Measurements from ENCODE around the gene GALNT1. TPM values are rescaled to one million over a fixed set of nuclear protein-coding genes. Genes with fewer than 3 reads are reported as not detected.

The GALNT1 gene
- total RNA-seq, 1 donor from 2014 or later: 47.8 TPM

DNA sequence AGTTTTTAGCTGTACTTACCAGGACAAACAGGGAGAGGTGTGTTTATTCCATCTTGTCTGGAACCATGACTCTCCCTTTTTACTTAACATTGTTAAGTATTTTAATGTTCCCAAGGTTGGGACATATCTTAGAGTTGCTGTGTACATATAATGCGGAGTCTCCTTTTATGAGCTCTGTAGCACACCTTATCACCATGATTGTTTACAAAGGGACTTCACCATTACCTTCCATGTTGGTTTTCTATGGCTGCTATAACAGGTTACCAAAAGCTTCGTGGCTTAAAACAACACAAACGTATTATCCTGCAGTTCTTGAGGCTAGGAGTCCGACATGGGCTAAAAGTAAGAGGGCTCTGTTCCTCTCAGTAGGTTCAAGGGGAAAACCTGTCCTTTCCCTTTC is 164.3 kb downstream of the GALNT1 start:
- Histone ChIP-seq H3K27me3 (ENCODE audit: low read depth) (no peaks in the 10 kb centered on the region), H3K27ac (replicated peaks) (no peak overlapping the region), H3K9me3 (replicated peaks) (no peaks in the 10 kb centered on the region), H3K4me3 (no peak overlapping the region), H3K4me1 (no peaks in the 10 kb centered on the region), H3K36me3 (no peaks in the 10 kb centered on the region)
- intact Hi-C loops (cut with micrococcal nuclease): no loop called here
- no peak for DNase-seq
- TF ChIP-seq, protein P1, sequence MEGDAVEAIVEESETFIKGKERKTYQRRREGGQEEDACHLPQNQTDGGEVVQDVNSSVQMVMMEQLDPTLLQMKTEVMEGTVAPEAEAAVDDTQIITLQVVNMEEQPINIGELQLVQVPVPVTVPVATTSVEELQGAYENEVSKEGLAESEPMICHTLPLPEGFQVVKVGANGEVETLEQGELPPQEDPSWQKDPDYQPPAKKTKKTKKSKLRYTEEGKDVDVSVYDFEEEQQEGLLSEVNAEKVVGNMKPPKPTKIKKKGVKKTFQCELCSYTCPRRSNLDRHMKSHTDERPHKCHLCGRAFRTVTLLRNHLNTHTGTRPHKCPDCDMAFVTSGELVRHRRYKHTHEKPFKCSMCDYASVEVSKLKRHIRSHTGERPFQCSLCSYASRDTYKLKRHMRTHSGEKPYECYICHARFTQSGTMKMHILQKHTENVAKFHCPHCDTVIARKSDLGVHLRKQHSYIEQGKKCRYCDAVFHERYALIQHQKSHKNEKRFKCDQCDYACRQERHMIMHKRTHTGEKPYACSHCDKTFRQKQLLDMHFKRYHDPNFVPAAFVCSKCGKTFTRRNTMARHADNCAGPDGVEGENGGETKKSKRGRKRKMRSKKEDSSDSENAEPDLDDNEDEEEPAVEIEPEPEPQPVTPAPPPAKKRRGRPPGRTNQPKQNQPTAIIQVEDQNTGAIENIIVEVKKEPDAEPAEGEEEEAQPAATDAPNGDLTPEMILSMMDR (IDR thresholded peaks at IDR 0.05; ENCODE audit: borderline replicate concordance): no peak

DNA sequence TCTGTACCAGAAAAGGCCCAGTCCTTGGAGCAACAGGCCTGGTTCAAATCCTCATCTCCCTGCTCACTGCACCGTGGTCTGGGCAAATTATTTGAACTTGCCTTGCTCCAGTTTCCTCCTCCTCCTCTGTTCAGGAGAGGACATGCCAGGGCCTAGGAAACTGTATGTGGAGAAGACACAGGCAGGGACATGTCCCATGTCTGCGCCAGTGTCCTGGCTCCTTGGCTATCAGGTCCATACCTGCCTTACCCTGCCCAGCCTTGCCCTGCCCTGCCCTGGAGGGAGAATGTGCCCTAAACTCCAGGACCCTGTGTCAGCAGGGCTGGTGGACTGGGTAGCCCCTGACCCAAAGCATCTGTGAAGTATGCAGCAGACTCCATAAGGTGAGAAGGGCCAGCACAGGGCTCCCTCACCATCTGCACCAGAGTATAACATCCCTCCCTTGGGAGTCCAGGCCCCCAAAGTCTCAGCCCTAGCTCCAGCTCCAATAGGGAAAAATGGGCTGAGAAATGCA is 165.3 kb downstream of the GALNT1 start:
- no peak overlapping the region for H3K4me3 ChIP-seq
- intact Hi-C loops (cut with micrococcal nuclease): no loop called here
- no peak for DNase-seq
- no peak overlapping the region for H3K27ac ChIP-seq (replicated peaks)
- TF ChIP-seq, protein P1 (IDR thresholded peaks at IDR 0.05; ENCODE audit: borderline replicate concordance): no peak
- no peaks in the 10 kb centered on the region for H3K9me3 ChIP-seq (replicated peaks)
- no peaks in the 10 kb centered on the region for H3K4me1 ChIP-seq
- no peaks in the 10 kb centered on the region for H3K36me3 ChIP-seq
- no peaks in the 10 kb centered on the region for H3K27me3 ChIP-seq (ENCODE audit: low read depth)

DNA sequence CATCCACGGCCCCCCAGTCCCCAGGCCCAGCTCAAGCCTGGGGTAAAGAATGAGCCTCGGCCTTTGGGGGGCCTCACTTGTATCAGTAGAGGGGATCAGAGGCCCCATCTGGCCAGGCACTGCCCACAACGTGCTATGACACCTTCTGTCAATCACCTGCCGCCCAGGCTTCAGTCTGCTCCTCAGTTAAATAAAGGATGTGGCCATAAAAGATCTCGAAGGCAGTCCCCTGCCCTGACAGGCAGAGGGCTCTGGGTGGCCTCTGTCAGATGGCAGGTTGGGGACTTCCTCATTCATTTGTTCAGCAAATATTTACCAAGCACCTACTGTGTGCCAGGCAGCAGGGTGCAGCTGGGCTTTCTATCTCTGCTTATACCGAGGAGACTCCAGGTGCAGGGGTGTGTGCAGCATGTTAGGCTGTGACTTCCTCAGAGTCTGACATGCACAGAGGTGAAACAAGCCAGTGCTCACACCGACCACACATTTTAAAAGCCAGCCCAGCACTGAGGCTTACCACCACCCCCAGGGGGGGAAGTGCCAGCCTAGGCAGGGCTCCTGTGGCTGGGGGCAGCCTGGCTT is 166.4 kb downstream of the GALNT1 start:
- no peaks in the 10 kb centered on the region for H3K27me3 ChIP-seq (ENCODE audit: low read depth)
- no peak overlapping the region for H3K27ac ChIP-seq (replicated peaks)
- H3K36me3 ChIP-seq: no peaks in the 10 kb centered on the region
- intact Hi-C loops (cut with micrococcal nuclease): no loop called here
- no peak for DNase-seq
- no peaks in the 10 kb centered on the region for H3K4me1 ChIP-seq
- H3K9me3 ChIP-seq (replicated peaks): no peaks in the 10 kb centered on the region
- H3K4me3 ChIP-seq: no peak overlapping the region
- TF ChIP-seq, protein P1 (IDR thresholded peaks at IDR 0.05; ENCODE audit: borderline replicate concordance): no peak

DNA sequence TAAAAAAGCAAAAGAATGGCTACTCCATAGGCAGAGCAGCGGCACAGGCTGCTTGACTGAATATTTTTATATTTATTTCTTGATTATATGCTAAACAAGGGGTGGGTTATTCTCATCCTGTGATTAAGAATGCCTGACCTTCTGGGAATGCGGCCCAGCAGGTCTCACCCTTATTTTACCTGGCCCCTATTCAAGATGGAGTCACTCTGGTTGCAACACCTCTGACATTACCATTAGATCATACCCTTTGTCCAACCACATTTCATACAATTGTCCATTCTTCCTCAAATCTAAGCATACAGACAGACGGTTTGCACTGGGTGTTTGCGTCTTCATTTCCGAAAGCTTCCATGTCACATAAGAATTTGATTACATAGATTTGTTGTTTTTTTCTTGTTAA is 168.2 kb downstream of the GALNT1 start:
- TF ChIP-seq, protein P1 (IDR thresholded peaks at IDR 0.05; ENCODE audit: borderline replicate concordance): no peak
- intact Hi-C loops (cut with micrococcal nuclease): no loop called here
- Histone ChIP-seq H3K4me3 (no peak overlapping the region), H3K36me3 (no peaks in the 10 kb centered on the region), H3K27me3 (ENCODE audit: low read depth) (no peaks in the 10 kb centered on the region), H3K27ac (replicated peaks) (no peak overlapping the region), H3K9me3 (replicated peaks) (no peaks in the 10 kb centered on the region), H3K4me1 (no peaks in the 10 kb centered on the region)
- DNase-seq: no peak

DNA sequence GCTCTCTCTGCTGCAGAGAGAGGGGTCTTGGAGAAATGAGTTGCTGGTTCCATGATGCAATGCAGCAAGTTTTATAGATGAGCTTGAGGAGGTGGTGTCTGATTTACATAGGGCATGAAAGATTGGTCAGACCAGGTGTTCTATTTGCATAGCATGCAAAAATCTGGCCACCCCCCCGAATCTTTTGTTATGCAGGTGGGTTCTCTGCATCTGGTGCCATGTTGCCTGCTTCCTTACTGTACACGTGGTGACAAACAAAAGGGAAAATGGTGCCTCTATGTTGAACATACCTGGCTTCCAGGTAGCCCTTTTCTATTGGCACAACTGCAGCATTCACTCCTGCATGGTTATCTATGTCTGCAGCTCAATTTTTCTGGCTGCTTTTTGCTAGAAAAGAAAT is 169.4 kb downstream of the GALNT1 start:
- TF ChIP-seq, protein P1 (IDR thresholded peaks at IDR 0.05; ENCODE audit: borderline replicate concordance): no peak
- H3K27me3 ChIP-seq (ENCODE audit: low read depth): no peaks in the 10 kb centered on the region
- no peaks in the 10 kb centered on the region for H3K4me1 ChIP-seq
- H3K4me3 ChIP-seq: no peak overlapping the region
- H3K27ac ChIP-seq (replicated peaks): no peak overlapping the region
- intact Hi-C loops (cut with micrococcal nuclease): no loop called here
- DNase-seq: no peak
- H3K36me3 ChIP-seq: no peaks in the 10 kb centered on the region
- no peaks in the 10 kb centered on the region for H3K9me3 ChIP-seq (replicated peaks)

Data from left ventricle myocardium inferior (tissue), 1 donor.